CD14-positive monocyte (primary cell): Measurements from ENCODE around the gene CMTR1. TPM values are rescaled to one million over a fixed set of nuclear protein-coding genes. Genes with fewer than 3 reads are reported as not detected.

Source experiments
- DNase-seq, 3 donors: peaks; one replicate each; pipeline ENCODE4 v3.0.0-alpha.2; 2011 to 2022
- H2AFZ ChIP-seq: 2 replicates; pipeline ENCODE4 v1.6.0; 2012; ENCODE audit warnings: mild to moderate bottlenecking, low read depth, low read length, inconsistent platforms; ENCODE audit not compliant: insufficient read depth, poor library complexity, severe bottlenecking
- H3K27ac ChIP-seq, 2 donors: 1 replicate in 1 of 2; 2 replicates in 1 of 2; pipeline ENCODE4 v1.5.1; 2012 to 2013; ENCODE audit warnings: low read length in 2 of 2, control low read depth in 1 of 2, inconsistent platforms in 1 of 2, low read depth in 1 of 2, mild to moderate bottlenecking in 1 of 2
- H3K27me3 ChIP-seq, 2 donors: one replicate each; pipeline versions ENCODE4 v1.6.0 to v1.6.1; 2011 to 2013; ENCODE audit warnings: low read length in 2 of 2; ENCODE audit not compliant: control insufficient read depth in 2 of 2, insufficient read depth in 2 of 2
- H3K36me3 ChIP-seq, 2 donors: replicated peaks in 1 of 2; 1 replicate in 1 of 2; 2 replicates in 1 of 2; pipeline versions ENCODE4 v1.5.1 to v1.6.1; 2012 to 2013; ENCODE audit warnings: low read length in 2 of 2, control low read depth in 1 of 2, inconsistent platforms in 1 of 2, mild to moderate bottlenecking in 1 of 2; ENCODE audit not compliant: insufficient read depth in 2 of 2, control insufficient read depth in 1 of 2
- H3K4me1 ChIP-seq, 2 donors: 1 replicate in 1 of 2; 2 replicates in 1 of 2; pipeline versions ENCODE4 v1.5.1 to v1.6.1; 2012 to 2013; ENCODE audit warnings: low read length in 2 of 2, control low read depth in 1 of 2, inconsistent platforms in 1 of 2, mild to moderate bottlenecking in 1 of 2, moderate library complexity in 1 of 2; ENCODE audit not compliant: insufficient read depth in 2 of 2, control insufficient read depth in 1 of 2
- H3K4me2 ChIP-seq: replicated peaks from 2 replicates; pipeline ENCODE3; 2012; ENCODE audit warnings: low read length, moderate library complexity, mild to moderate bottlenecking; ENCODE audit not compliant: poor library complexity, severe bottlenecking; ENCODE audit errors: extremely low read depth
- H3K4me3 ChIP-seq, 3 experiments: fragments of 200-600 bp in 1 of 3; sonication (generic) in 1 of 3; replicated peaks in 1 of 3; 1 replicate in 2 of 3; 2 replicates in 1 of 3; pipeline ENCODE4 v1.5.1; 2011 to 2013; ENCODE audit warnings: low read length in 3 of 3, mild to moderate bottlenecking in 3 of 3, control low read depth in 2 of 3, low read depth in 2 of 3, inconsistent platforms in 1 of 3, moderate library complexity in 1 of 3
- H3K79me2 ChIP-seq: 2 replicates; pipeline ENCODE4 v1.6.0; 2012; ENCODE audit warnings: mild to moderate bottlenecking, control low read depth, inconsistent platforms, low read length, moderate library complexity; ENCODE audit not compliant: insufficient read depth
- H3K9ac ChIP-seq: 2 replicates; pipeline ENCODE4 v1.6.0; 2017; ENCODE audit warnings: low read length, mild to moderate bottlenecking; ENCODE audit not compliant: insufficient read depth, poor library complexity, severe bottlenecking
- H3K9me3 ChIP-seq, 2 donors: replicated peaks in 1 of 2; 1 replicate in 1 of 2; 2 replicates in 1 of 2; pipeline versions ENCODE4 v1.5.1 to v1.6.1; 2012 to 2013; ENCODE audit warnings: low read length in 2 of 2, control low read depth in 1 of 2; ENCODE audit not compliant: control insufficient read depth in 1 of 2, insufficient read depth in 1 of 2
- H4K20me1 ChIP-seq: 2 replicates; pipeline ENCODE4 v1.6.0; 2012; ENCODE audit warnings: mild to moderate bottlenecking, low read length, control low read depth, moderate library complexity; ENCODE audit not compliant: insufficient read depth
- H3K27ac Mint-ChIP-seq, 7 donors: one replicate each; pipeline ENCODE4 v1.8.0; 2020; ENCODE audit warnings: mild to moderate bottlenecking in 7 of 7, mixed read lengths in 7 of 7, moderate library complexity in 6 of 7, inconsistent platforms in 2 of 7
- H3K27me3 Mint-ChIP-seq, 3 donors: one replicate each; pipeline ENCODE4 v1.8.0; 2021 to 2022; ENCODE audit warnings: low read depth in 3 of 3, mild to moderate bottlenecking in 3 of 3, mixed read lengths in 3 of 3, moderate library complexity in 3 of 3, inconsistent platforms in 1 of 3
- H3K36me3 Mint-ChIP-seq, 2 donors: one replicate each; pipeline ENCODE4 v1.8.0; 2020; ENCODE audit warnings: mixed read lengths in 2 of 2, inconsistent platforms in 1 of 2, mild to moderate bottlenecking in 1 of 2
- H3K4me1 Mint-ChIP-seq: one replicate; pipeline ENCODE4 v1.8.0; 2020; ENCODE audit warnings: mild to moderate bottlenecking, mixed read lengths
- H3K4me3 Mint-ChIP-seq, 2 donors: one replicate each; pipeline ENCODE4 v1.8.0; 2020; ENCODE audit warnings: mild to moderate bottlenecking in 2 of 2, mixed read lengths in 2 of 2, moderate library complexity in 1 of 2
- H3K9me3 Mint-ChIP-seq, 7 donors: one replicate each; pipeline ENCODE4 v1.8.0; 2020 to 2022; ENCODE audit warnings: mixed read lengths in 7 of 7, mild to moderate bottlenecking in 6 of 7, moderate library complexity in 6 of 7, inconsistent platforms in 2 of 7
- WGBS: methylation state at CpG from one replicate; pipeline ENCODE4 v1.1.5; 2013; ENCODE audit warnings: missing lambda C conversion rate; ENCODE audit not compliant: insufficient coverage; 5-methylcytosine and 5-hydroxymethylcytosine counted together
- intact Hi-C, 2 donors: fragments of 100-400 bp; cut with micrococcal nuclease; formaldehyde crosslinking; loops; one replicate each; pipeline versions ENCODE4 v1.15.0 to v1.15.1; 2023
- polyA plus RNA-seq, 3 donors: library from polyadenylated mRNA; depleted of rRNA in 1 of 3; unstranded in 2 of 3; stranded (reverse) in 1 of 3; fragments of 300-500 nt in 2 of 3; fragments of >200 nt in 1 of 3; fragmentation: Illumina TruSeq in 2 of 3; gene quantifications; 1 replicate in 2 of 3; 2 replicates in 1 of 3; pipeline ENCODE4 v1.2.3, GENCODE V29; 2012 to 2021
- TF ChIP-seq, protein P1 (sequence below): fragments of 200-600 bp; IDR thresholded peaks from one replicate; pipeline ENCODE4 v1.8.0; 2022; ENCODE audit warnings: antibody characterized with exemption, mild to moderate bottlenecking

The CMTR1 gene
- polyA plus RNA-seq, 3 donors: 12.0 to 32.3 (median 15.3) TPM

- 87% methylated on average over 5 of the region's 5 CpGs for WGBS
- intact Hi-C loops: no loop called here
- Histone ChIP-seq H3K4me3 (no peak overlapping the region), H4K20me1 (no peaks in the 10 kb centered on the region), H3K4me1 (no peaks in the 10 kb centered on the region), H3K36me3 (no peaks in the 10 kb centered on the region), H3K4me2 (no peak overlapping the region), H3K27ac (no peak overlapping the region), H3K9ac (no peak overlapping the region), H3K79me2 (no peaks in the 10 kb centered on the region), H2AFZ (no peak overlapping the region), H3K9me3 (no peaks in the 10 kb centered on the region), H3K27me3 (no peaks in the 10 kb centered on the region)
- no peak for DNase-seq
- no peaks in the 10 kb centered on the region for H3K4me1 Mint-ChIP-seq
- H3K27me3 Mint-ChIP-seq: peaks cover 2 to 3% (median 2%) of the 10 kb centered on the region in 3 donors
- no peaks in the 10 kb centered on the region for H3K9me3 Mint-ChIP-seq
- H3K4me3 Mint-ChIP-seq: no peak overlapping the region
- TF ChIP-seq, protein P1, sequence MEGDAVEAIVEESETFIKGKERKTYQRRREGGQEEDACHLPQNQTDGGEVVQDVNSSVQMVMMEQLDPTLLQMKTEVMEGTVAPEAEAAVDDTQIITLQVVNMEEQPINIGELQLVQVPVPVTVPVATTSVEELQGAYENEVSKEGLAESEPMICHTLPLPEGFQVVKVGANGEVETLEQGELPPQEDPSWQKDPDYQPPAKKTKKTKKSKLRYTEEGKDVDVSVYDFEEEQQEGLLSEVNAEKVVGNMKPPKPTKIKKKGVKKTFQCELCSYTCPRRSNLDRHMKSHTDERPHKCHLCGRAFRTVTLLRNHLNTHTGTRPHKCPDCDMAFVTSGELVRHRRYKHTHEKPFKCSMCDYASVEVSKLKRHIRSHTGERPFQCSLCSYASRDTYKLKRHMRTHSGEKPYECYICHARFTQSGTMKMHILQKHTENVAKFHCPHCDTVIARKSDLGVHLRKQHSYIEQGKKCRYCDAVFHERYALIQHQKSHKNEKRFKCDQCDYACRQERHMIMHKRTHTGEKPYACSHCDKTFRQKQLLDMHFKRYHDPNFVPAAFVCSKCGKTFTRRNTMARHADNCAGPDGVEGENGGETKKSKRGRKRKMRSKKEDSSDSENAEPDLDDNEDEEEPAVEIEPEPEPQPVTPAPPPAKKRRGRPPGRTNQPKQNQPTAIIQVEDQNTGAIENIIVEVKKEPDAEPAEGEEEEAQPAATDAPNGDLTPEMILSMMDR: no peak
- peaks cover 6 to 10% of the 10 kb centered on the region in 2 donors for H3K36me3 Mint-ChIP-seq
- no peak overlapping the region for H3K27ac Mint-ChIP-seq
Measured at GRCh38 chr6:37491830-37492208, 58.8 kb downstream of the CMTR1 start.

DNA sequence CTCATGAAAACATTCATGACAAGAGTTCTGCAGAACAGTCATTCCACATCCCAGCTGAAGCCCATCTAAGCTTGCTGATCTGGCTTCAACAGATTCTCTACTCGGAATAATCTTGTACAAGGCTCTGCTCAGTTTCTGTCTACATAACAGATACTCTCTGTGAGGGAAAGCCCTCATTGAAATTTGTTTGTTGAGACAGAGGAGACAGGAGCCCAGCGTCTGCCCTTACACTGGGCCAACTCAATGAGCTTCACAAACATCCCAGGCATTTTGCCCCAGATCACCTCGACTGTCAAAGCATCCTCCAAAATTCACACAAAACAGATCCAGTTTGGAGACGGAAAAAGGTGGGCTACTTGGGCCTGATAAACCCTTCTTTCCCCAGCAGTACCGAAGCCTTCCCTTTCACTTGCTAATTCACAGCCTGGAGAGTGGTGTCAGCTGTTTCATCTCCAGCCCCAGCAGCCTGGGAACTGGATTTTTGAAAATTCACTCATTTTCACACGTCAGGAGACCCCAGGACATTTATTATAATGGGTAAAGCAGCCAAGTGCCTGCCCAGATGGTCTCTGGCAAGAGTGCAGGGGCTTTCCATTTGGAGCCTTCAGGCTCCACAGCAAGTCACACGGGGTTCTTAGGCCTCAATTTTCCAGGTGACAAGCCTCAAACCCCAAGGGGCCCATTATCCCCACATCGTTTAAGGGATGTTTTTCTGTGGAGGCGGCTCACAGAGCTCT lies 59.4 kb downstream of the CMTR1 start:
- Mint-ChIP-seq H3K27me3 (peaks cover 2 to 3% (median 2%) of the 10 kb centered on the region in 3 donors), H3K27ac (no peak overlapping the region), H3K4me3 (no peak overlapping the region), H3K9me3 (no peaks in the 10 kb centered on the region), H3K36me3 (peaks cover 6 to 10% of the 10 kb centered on the region in 2 donors), H3K4me1 (no peaks in the 10 kb centered on the region)
- Histone ChIP-seq H3K79me2 (no peaks in the 10 kb centered on the region), H3K4me3 (no peak overlapping the region), H4K20me1 (no peaks in the 10 kb centered on the region), H3K4me1 (no peaks in the 10 kb centered on the region), H3K36me3 (no peaks in the 10 kb centered on the region), H3K9me3 (no peaks in the 10 kb centered on the region), H2AFZ (no peak overlapping the region), H3K27ac (no peak overlapping the region), H3K4me2 (no peak overlapping the region), H3K27me3 (no peaks in the 10 kb centered on the region), H3K9ac (no peak overlapping the region)
- 83% methylated on average over 2 of the region's 9 CpGs for WGBS
- DNase-seq: no peak
- intact Hi-C loops: no loop called here
- TF ChIP-seq, protein P1: no peak
